B cell (primary cell): ENCODE data around the gene DUT. TPM values are rescaled to one million over a fixed set of nuclear protein-coding genes. Genes with fewer than 3 reads are reported as not detected.

ENCODE experiments used
- ATAC-seq: fragments of 200-7000 bp; cut with Tn5 transposase; one replicate; pipeline ENCODE4 v1.10.0; 2021; ENCODE audit warnings: low read depth, mild to moderate bottlenecking, moderate number of reproducible peaks, moderate library complexity
- CTCF ChIA-PET: fragments of 350-600 bp; sonication (Branson Sonifier 250); formaldehyde crosslinking; loops from one replicate; lab custom pipeline; 2021; ENCODE audit warnings: antibody characterized with exemption, inconsistent platforms; lab: Charles Lee
- POLR2A ChIA-PET: fragments of 350-600 bp; sonication (Branson Sonifier 250); formaldehyde crosslinking; loops from one replicate; lab custom pipeline; 2021; ENCODE audit warnings: antibody characterized with exemption; lab: Charles Lee
- DNase-seq: peaks from one replicate; pipeline ENCODE4 v3.0.0; 2013
- H2AFZ ChIP-seq: 2 replicates; pipeline ENCODE4 v1.6.1; 2012; ENCODE audit warnings: mild to moderate bottlenecking, low read depth, low read length; ENCODE audit not compliant: insufficient read depth, poor library complexity, severe bottlenecking
- H3K27ac ChIP-seq, 2 donors: 1 replicate in 1 of 2; 2 replicates in 1 of 2; pipeline ENCODE4 v1.5.1; 2012 to 2013; ENCODE audit warnings: low read length in 2 of 2, mild to moderate bottlenecking in 2 of 2, moderate library complexity in 1 of 2
- H3K27me3 ChIP-seq, 4 experiments: fragments of 200-600 bp in 1 of 4; sonication (generic) in 1 of 4; replicated peaks in 1 of 4; 1 replicate in 2 of 4; 2 replicates in 2 of 4; pipeline versions ENCODE4 v1.6.1 to v1.7.0; 2013 to 2016; ENCODE audit warnings: low read length in 3 of 4, mild to moderate bottlenecking in 2 of 4, mixed read lengths in 1 of 4, moderate library complexity in 1 of 4; ENCODE audit not compliant: insufficient read depth in 4 of 4, control insufficient read depth in 3 of 4; ENCODE audit errors: control extremely low read depth in 1 of 4
- H3K36me3 ChIP-seq, 2 experiments: replicated peaks in 1 of 2; 1 replicate in 1 of 2; 2 replicates in 1 of 2; pipeline versions ENCODE4 v1.6.1 to v1.7.1; 2013; ENCODE audit warnings: low read length in 1 of 2; ENCODE audit not compliant: insufficient read depth in 2 of 2, control insufficient read depth in 1 of 2; ENCODE audit errors: control extremely low read depth in 1 of 2, extremely low read depth in 1 of 2
- H3K4me1 ChIP-seq, 2 donors: fragments of 200-600 bp in 1 of 2; sonication (generic) in 1 of 2; 1 replicate in 1 of 2; 2 replicates in 1 of 2; pipeline versions ENCODE4 v1.5.1 to v1.6.1; 2013 to 2017; ENCODE audit warnings: low read length in 2 of 2; ENCODE audit not compliant: control insufficient read depth in 2 of 2, insufficient read depth in 2 of 2
- H3K4me2 ChIP-seq: replicated peaks from 2 replicates; pipeline ENCODE3; 2012; ENCODE audit warnings: mild to moderate bottlenecking, low read depth, low read length; ENCODE audit not compliant: poor library complexity, severe bottlenecking
- H3K4me3 ChIP-seq, 5 experiments: fragments of 200-600 bp in 1 of 5; sonication (generic) in 1 of 5; 1 replicate in 3 of 5; 2 replicates in 2 of 5; pipeline versions ENCODE4 v1.5.1 to v1.7.0; 2011 to 2016; ENCODE audit warnings: low read length in 4 of 5, mild to moderate bottlenecking in 4 of 5, low read depth in 2 of 5, control low read depth in 1 of 5, moderate library complexity in 1 of 5; ENCODE audit not compliant: insufficient read depth in 1 of 5; ENCODE audit errors: control extremely low read depth in 1 of 5, extremely low read depth in 1 of 5
- H3K79me2 ChIP-seq: fragments of 200-600 bp; sonication (generic); one replicate; pipeline ENCODE4 v1.6.0; 2016; ENCODE audit warnings: low read length; ENCODE audit not compliant: control insufficient read depth, insufficient read depth
- H3K9ac ChIP-seq: fragments of 200-600 bp; sonication (generic); 2 replicates; pipeline ENCODE4 v1.6.1; 2017; ENCODE audit warnings: mild to moderate bottlenecking, low read length, moderate library complexity
- H3K9me3 ChIP-seq, 3 donors: one replicate each; pipeline versions ENCODE4 v1.6.1 to v1.7.1; 2013; ENCODE audit warnings: low read length in 2 of 3; ENCODE audit not compliant: control insufficient read depth in 2 of 3, insufficient read depth in 1 of 3; ENCODE audit errors: control extremely low read depth in 1 of 3
- H4K20me1 ChIP-seq: 2 replicates; pipeline ENCODE4 v1.6.0; 2012; ENCODE audit warnings: mild to moderate bottlenecking, low read length; ENCODE audit not compliant: insufficient read depth, control insufficient read depth, poor library complexity, severe bottlenecking
- H3K27ac Mint-ChIP-seq: one replicate; pipeline ENCODE4 v1.8.0; 2021; ENCODE audit warnings: mixed read lengths
- H3K27me3 Mint-ChIP-seq: one replicate; pipeline ENCODE4 v1.8.0; 2021; ENCODE audit warnings: mixed read lengths
- H3K4me1 Mint-ChIP-seq: one replicate; pipeline ENCODE4 v1.8.0; 2021; ENCODE audit warnings: mixed read lengths
- H3K4me3 Mint-ChIP-seq: one replicate; pipeline ENCODE4 v1.8.0; 2021; ENCODE audit warnings: mixed read lengths
- H3K9me3 Mint-ChIP-seq: one replicate; pipeline ENCODE4 v1.8.0; 2022; ENCODE audit warnings: mixed read lengths; ENCODE audit not compliant: insufficient read depth
- EZH2 ChIP-seq: IDR thresholded peaks from 2 replicates; pipeline ENCODE4 v1.6.1; 2012; ENCODE audit warnings: borderline replicate concordance, low read depth, mild to moderate bottlenecking, moderate library complexity, low read length; ENCODE audit not compliant: insufficient read depth, poor library complexity, severe bottlenecking
- WGBS: methylation state at CpG from one replicate; pipeline ENCODE4 v1.1.5; 2013; ENCODE audit warnings: missing lambda C conversion rate; ENCODE audit not compliant: insufficient coverage; 5-methylcytosine and 5-hydroxymethylcytosine counted together
- intact Hi-C: fragments of 100-400 bp; cut with micrococcal nuclease; formaldehyde crosslinking; loops from one replicate; pipeline ENCODE4 v1.10.0; 2022
- polyA plus RNA-seq: library from polyadenylated mRNA; depleted of rRNA; stranded (reverse); fragments of >200 nt; gene quantifications from 2 replicates; pipeline ENCODE4 v1.2.3, GENCODE V29; 2012
- total RNA-seq, 2 donors: library from RNA; stranded (reverse); fragments of 120-200 nt in 1 of 2; gene quantifications; 1 replicate in 1 of 2; 2 replicates in 1 of 2; pipeline versions ENCODE4 v1.2.3 to v1.2.4, GENCODE V29; 2013 to 2022
- TF ChIP-seq, protein P1 (sequence below): fragments of 200-600 bp; IDR thresholded peaks from one replicate; pipeline ENCODE4 v1.8.0; 2022; ENCODE audit warnings: antibody characterized with exemption, mild to moderate bottlenecking

DUT gene
- total and polyA plus RNA-seq, 2 donors (not counting 1 experiment from before 2014, with no cell fraction given): 59.5 to 84.7 TPM

DNA sequence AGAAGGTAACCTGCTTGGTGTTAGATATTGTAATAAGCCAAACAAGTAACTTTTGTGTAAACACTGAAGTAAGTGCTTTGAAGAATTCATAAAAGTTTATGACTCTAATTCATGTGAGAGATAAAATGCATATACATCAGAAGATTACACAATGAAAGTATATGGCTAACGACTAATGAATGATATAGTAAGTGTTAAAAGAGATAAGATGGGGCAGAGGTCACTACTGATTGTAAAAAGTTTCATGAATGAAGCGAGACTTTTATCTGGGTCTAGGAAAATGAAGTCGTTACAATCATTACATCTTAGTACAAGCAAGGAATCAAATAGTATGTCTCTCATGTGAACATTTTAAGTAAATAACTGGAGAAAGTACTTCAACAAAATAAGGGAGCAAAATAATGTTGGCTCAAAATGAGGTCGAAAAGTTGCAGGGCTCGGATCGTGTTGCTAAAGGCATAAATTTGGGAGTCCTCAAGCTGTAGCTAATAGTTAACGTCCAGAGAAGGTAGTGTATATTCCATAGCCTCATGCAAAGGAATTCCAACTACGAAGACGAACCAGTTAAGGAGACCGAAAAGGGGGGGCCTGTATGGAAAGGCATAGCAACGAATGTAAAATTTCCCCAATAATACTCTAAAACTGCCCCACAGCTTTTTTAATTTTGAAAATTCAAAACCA lies 984 bp upstream of the DUT start:
- no peaks in the 10 kb centered on the region for H3K79me2 ChIP-seq
- Mint-ChIP-seq H3K27ac (peak overlapping the region; percentile 95), H3K4me1 (peaks cover 31% of the 10 kb centered on the region), H3K4me3 (peak overlapping the region; percentile 94), H3K27me3 (no peaks in the 10 kb centered on the region), H3K9me3 (no peaks in the 10 kb centered on the region)
- H3K36me3 ChIP-seq: peaks cover 2 to 4% of the 10 kb centered on the region in 2 experiments
- intact Hi-C loops: loop anchor here (2.0 kb wide), 3 partner anchors 151 to 1291 kb away; partner anchors contain the start of genes DTWD1, FAM227B, MYEF2 and SECISBP2L
- ChIA-PET CTCF (no interaction called here), POLR2A (no interaction called here)
- H3K4me1 ChIP-seq: peaks cover 20 to 25% of the 10 kb centered on the region in 2 donors
- no peak for DNase-seq
- TF ChIP-seq, protein P1, sequence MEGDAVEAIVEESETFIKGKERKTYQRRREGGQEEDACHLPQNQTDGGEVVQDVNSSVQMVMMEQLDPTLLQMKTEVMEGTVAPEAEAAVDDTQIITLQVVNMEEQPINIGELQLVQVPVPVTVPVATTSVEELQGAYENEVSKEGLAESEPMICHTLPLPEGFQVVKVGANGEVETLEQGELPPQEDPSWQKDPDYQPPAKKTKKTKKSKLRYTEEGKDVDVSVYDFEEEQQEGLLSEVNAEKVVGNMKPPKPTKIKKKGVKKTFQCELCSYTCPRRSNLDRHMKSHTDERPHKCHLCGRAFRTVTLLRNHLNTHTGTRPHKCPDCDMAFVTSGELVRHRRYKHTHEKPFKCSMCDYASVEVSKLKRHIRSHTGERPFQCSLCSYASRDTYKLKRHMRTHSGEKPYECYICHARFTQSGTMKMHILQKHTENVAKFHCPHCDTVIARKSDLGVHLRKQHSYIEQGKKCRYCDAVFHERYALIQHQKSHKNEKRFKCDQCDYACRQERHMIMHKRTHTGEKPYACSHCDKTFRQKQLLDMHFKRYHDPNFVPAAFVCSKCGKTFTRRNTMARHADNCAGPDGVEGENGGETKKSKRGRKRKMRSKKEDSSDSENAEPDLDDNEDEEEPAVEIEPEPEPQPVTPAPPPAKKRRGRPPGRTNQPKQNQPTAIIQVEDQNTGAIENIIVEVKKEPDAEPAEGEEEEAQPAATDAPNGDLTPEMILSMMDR: no peak
- TF ChIP-seq EZH2: no peak
- WGBS: no CpG with 5 or more reads among the region's 11 CpGs
- peak overlapping the region; percentile 90 for H3K4me2 ChIP-seq
- peak overlapping the region; percentile 84 for H2AFZ ChIP-seq
- peak overlapping the region; percentile 76 to 90 (median 77) for H3K4me3 ChIP-seq
- no peak for ATAC-seq
- H3K9me3 ChIP-seq: no peaks in the 10 kb centered on the region
- H3K9ac ChIP-seq: peak overlapping the region; percentile 82
- H3K27me3 ChIP-seq: no peaks in the 10 kb centered on the region
- H4K20me1 ChIP-seq: no peaks in the 10 kb centered on the region
- peak overlapping the region; percentile 83 to 90 for H3K27ac ChIP-seq
